ENCODE results near the gene SAXO1.
"Not testable (repeated sequence)": the region's sequence is repeated elsewhere in the genome, so short reads cannot be mapped to it uniquely, and the experiment has no call there.

Gene SAXO1

DNA sequence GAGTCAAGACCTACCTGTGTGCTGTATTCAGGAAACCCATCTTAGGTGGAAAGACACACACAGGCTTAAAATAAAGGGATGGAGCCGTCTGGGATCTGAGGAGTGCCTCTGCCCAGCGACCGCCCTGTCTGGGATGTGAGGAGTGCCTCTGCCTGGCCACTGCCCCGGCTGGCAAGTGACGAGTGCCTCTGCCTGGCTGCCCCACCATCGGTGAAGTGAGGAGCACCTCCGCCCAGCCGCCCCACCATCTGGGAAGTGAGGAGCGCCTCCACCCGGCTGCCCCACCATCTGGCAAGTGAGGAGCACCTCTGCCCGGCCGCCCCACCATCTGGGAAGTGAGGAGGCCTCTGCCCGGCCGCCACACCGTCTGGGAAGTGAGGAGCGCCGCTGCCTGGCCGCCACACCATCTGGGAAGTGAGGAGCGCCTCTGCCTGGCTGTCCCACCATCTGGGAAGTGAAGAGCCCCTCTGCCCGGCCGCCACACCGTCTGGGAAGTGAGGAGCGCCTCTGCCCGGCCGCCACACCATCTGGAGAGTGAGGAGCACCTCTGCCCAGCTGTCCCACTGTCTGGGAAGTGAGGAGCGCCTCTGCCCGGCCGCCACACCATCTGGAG is 33.7 kb downstream of the SAXO1 start:
- no peak for DNase-seq

DNA sequence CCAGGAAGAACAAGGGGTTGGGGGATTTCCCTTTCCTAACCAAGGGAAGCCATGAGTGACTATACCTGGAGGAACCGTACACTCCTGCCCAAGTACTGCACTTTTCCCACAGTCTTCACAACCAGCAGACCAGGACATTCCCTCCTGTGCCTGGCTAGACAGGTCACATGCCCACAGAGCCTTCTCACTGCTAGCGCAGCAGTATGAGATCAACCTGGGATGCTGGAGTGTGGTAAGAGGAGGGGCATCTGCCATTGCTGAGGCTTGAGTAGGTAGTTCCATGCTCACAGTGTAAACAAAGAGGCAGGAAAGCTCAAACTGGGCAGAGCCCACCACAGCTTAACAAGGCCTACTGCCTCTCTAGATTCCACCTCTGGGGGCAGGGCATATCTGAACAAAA is 35.9 kb downstream of the SAXO1 start:
- DNase-seq = no peak

DNA sequence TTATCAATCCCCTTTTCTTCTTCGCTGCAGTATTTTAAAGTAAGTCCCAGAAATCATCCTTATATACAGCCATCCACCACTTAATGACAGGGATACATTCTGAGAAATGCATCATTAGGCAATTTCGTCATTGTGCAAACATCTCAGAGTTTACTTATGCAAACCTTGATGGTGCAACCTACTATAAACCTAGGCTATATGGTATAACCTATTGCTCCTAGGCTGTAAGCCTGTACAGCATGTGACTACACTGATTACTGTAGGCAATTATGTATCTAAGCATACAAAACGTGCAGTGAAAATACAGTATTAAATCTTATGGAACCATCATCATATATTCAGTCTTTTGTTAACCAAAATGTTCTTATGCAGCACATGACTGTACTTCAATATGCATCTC is 36.8 kb downstream of the SAXO1 start:
- DNase-seq = no peak

DNA sequence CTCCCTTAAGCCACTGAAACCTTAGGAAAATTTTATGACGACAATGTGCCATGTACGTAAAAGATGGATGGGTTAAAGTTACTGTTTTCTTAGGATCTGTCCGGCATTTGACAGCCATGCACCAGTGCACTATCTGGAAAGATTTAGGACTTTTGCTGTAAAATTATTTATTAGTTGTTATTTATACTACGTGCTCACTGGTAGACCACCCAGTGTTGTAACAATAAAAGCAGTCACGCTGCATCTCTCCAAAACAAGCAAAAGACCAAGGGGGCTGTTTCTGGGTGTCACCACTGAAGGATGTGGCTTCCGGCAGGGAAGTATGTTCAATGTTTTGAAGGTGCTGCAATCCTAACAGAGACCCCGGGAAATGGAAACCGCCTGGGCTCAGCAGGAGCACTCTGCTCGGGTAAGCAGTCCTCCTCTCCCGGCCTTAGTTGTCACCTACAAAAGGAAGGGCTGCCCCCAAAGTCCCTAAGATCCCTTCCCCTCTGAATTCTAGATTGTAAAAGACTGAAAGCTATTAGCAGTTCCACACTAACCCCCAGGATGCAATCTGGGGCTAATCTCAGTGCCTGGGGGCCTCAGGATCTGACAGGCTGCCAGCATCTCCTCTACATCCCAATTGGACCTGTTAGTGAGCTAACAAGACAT is 38.6 kb downstream of the SAXO1 start:
- DNase-seq = no peak

DNA sequence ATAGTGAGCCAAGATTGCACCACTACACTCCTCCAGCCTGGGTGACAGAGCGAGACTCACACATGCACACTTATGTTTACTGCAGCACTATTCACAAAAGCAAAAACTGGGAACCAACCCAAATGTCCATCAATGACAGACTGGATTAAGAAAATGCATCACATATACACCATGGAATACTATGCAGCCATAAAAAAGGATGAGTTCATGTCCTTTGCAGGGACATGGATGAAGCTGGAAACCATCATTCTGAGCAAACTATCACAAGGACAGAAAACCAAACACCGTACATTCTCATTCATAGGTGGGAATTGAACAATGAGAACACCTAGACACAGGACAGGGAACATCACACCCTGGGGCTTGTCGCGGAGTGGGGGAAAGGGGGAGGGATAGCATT is 41.8 kb downstream of the SAXO1 start:
- not testable (repeated sequence) for DNase-seq

DNA sequence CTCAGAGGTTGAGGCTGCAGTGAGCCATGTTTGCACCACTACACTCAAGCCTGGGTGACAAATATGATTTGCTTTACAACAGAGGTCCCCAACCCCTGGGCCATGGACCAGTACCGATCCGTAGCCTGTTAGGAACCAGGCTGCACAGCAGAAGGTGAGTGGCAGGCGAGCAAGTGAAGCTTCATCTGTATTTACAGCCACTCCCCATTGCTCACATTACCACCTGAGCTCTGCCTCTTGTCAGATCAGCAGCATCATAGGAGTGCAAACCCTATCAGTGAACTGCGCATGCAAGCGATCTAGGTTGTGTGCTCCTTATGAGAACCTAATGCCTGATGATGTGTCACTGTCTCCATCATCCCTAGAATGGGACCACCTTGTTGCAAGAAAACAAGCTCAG is 42.5 kb downstream of the SAXO1 start:
- no peak for DNase-seq

GRCh38 chr9:18989865-18990264 is 43.1 kb downstream of the SAXO1 start:
- DNase-seq = no peak

- no peak for DNase-seq
Observed at GRCh38 chr9:18989097-18989496, 43.9 kb downstream of the SAXO1 start.

DNA sequence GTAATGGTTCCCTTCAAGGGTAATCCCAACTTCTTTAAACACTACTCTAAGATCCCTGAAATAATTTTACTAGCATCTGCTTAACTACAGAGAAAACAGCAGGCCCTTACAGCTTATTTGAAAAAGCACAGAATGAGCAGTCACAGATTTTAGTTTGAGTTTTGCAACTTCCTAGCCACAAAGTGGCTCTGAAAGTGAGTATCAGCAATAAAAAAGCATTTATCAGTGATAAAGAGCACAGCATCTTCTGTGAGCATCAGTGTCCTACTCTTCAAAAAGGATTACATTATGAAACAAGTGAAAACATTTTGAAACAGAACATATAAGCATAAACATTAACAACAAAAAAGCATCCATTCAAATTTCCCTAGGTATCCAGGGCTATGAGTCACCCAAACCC is 45.0 kb downstream of the SAXO1 start:
- DNase-seq = no peak

- DNase-seq = no peak
Observed at GRCh38 chr9:18985996-18986395, 47.0 kb downstream of the SAXO1 start.

DNA sequence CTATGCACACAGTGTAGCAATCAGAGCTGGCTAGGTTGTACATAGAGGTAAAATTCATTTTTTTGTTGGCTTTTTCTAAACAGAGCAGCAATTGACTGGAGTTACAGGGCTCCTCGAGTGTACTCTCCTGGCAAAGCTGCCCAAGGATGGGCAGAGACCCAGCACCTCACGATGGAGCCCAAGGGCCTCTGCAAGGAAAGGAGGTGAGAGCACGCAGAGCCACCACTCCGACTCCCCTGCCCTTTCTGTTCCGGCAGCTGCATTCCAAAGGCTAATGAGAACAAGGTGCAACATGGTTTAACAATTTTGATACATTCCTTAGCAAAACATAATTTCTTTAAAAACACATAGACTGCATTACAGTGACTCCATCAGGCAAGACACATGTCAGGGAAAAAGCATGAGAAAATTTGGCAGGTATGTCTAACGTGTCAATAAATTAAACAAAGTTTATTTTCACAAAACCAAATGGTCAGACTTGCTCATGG is 47.5 kb downstream of the SAXO1 start:
- no peak for DNase-seq

DNA sequence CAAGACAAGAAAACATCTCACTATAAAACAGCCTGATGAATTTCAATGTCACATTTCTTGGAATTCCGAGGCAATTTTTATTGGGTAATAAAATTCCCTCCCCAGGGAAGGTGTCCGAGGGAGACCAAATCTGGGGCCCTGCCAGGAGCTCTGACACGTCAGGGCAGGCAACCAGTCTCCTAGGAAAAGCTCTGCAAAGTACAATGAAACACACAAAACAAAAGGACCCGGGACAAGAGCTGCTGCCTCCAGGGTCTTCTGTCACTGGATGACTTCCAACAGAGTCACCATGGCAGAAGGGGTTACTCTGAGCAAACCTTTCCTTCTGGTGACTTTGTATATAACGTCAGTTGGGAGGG is 50.8 kb downstream of the SAXO1 start:
- no peak for DNase-seq

DNA sequence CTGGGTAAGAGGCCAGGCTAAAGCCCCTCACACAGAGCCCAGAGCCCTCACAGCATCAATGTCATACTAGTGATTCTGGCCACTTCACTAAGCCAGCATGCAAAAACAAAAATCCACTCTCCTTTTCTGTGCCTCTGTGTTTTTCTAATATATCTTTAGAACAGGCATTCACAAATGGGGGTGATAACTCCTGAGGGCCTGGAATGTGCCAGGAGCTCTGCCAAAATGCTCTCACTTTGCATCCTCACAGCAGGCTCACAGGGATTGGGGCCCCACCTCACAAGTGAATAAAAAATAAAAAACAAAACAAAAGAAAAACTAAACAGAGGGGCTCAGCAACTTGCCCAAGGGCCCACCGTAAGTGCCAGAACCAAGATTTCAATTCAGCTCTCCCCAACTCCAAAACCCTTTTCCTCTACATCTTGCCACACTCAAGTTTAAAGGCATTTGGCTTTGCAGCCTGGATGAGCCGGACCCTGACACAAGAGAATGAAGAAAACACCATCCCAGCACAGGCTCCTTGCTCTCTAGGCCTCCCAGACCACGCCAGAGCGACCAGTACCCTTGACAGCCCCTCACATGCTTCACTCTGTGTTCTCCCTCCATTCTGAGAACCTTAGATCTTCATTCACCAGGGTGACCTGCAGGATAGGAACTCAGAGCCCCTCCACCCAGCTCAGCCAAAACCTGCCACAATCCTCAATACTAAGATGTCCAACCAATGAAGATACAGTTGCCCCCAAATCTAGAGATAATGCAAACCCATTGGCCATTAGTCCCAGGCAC is 51.3 kb downstream of the SAXO1 start:
- no peak for DNase-seq

- DNase-seq = no peak
Observed at GRCh38 chr9:18980189-18980588, 52.8 kb downstream of the SAXO1 start.

DNA sequence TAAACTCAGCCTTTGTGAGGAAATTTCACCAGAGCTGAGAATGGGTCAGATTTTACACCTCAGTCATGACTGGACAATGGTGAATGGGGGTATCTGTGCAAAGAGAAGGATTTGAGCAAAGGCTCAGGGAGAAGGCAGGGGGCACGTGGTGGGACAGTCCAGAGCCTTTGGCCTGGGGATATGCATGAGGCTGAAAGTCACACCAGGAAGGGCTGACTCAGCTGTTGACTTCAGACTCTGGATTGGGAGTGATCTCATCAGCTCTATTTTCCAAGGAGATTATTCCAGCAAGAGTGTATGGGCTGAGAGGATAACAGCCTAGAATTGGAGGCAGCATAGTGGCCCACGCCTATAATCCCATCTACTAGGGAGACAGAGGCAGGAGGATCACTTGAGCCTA is 53.6 kb downstream of the SAXO1 start:
- no peak for DNase-seq

- no peak for DNase-seq
Observed at GRCh38 chr9:18978188-18978587, 54.8 kb downstream of the SAXO1 start.

GRCh38 chr9:18976709-18977531 is 56.1 kb downstream of the SAXO1 start:
- DNase-seq = no peak

- no peak for DNase-seq
Observed at GRCh38 chr9:18976221-18976708, 56.7 kb downstream of the SAXO1 start.

- no peak for DNase-seq
Observed at GRCh38 chr9:18973348-18973747, 59.7 kb downstream of the SAXO1 start.

DNA sequence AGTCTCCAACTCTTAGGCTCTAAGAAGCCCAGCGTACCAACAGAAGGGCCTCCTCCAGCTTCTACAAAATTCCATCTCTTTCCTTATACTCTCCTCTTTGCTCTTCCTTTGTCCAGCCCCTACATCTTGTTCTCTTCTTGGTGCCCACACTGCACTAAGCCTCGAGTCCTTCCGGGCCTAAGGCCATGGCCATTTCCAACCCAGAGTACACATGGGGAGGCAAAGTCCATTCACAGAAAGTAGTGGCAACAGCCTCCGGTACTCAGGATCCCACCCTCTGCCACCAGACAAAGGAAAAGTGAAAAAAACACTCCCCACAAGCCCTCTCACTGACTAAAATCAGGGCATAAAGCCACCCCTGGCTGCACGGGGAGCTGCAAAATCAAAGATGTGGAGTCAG is 60.3 kb downstream of the SAXO1 start:
- no peak for DNase-seq

- DNase-seq = no peak
Observed at GRCh38 chr9:18971909-18972308, 61.1 kb downstream of the SAXO1 start.

DNA sequence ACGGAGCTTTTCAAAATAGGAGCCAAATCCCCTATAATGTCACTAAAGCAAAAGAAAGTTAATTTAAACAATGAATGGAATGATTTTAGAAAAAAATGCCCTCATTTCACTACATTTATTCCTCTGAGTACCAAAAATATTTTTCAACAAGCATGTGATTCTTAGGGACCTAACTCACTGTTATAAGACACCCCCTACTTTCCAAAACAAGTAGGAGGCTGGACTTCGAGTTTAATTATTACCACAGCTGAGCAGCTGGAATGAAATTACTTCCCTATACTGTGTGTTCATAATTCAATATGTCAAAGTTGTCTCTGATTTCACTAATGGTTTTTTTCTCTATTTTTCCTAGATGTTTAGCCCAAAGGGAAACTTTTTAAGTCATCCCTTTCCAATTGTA is 61.6 kb downstream of the SAXO1 start:
- DNase-seq = no peak

DNA sequence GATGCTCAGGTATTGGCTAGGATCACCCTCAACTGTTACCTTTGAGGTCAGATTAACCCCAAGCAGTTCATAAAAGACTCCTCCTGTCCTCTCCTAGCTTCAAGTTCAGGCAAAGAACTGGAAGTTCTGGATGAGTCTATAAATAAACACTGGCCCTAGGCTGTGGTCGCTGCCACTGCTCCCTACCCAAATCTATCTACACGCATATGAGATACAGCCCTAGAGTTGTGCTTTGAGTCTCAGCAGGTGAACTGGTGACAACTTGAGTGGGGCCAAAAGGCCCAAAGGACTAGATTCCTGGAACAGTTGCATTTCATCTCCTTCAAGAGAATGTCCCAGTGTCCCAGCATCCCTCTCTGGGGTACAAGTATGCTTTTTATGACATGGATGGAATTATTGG is 62.6 kb downstream of the SAXO1 start:
- no peak for DNase-seq
